Endothelial cell (in vitro differentiated cells): ENCODE measurements around the gene EXOSC9. TPM values are rescaled to one million over a fixed set of nuclear protein-coding genes. Genes with fewer than 3 reads are reported as not detected.

Experiments
- DNase-seq: peaks from one replicate; pipeline ENCODE4 v3.0.0; 2021; ENCODE audit warnings: low spot score
- H3K27ac Mint-ChIP-seq: one replicate; pipeline ENCODE4 v1.8.0; 2021; ENCODE audit warnings: mixed read lengths, inconsistent platforms; ENCODE audit not compliant: unreplicated experiment
- H3K27me3 Mint-ChIP-seq: one replicate; pipeline ENCODE4 v1.8.0; 2021; ENCODE audit warnings: mild to moderate bottlenecking, moderate library complexity, mixed read lengths, inconsistent platforms; ENCODE audit not compliant: unreplicated experiment
- H3K36me3 Mint-ChIP-seq: one replicate; pipeline ENCODE4 v1.8.0; 2021; ENCODE audit warnings: mild to moderate bottlenecking, low read depth, mixed read lengths, inconsistent platforms; ENCODE audit not compliant: unreplicated experiment
- H3K4me1 Mint-ChIP-seq: one replicate; pipeline ENCODE4 v1.8.0; 2021; ENCODE audit warnings: mild to moderate bottlenecking, mixed read lengths, inconsistent platforms; ENCODE audit not compliant: unreplicated experiment
- H3K4me3 Mint-ChIP-seq: one replicate; pipeline ENCODE4 v1.8.0; 2021; ENCODE audit warnings: mild to moderate bottlenecking, mixed read lengths, inconsistent platforms; ENCODE audit not compliant: unreplicated experiment
- H3K9me3 Mint-ChIP-seq: one replicate; pipeline ENCODE4 v1.8.0; 2021; ENCODE audit warnings: mixed read lengths, inconsistent platforms; ENCODE audit not compliant: unreplicated experiment
- total RNA-seq: library from RNA; stranded (reverse); fragmentation: NEBNext Ultra II Directional; extraction: Animal tissue kit (Norgen Biotek cat#: 25700); gene quantifications from one replicate; pipeline ENCODE4 v1.2.1, GENCODE V29; 2021; ENCODE audit not compliant: unreplicated experiment
- TF ChIP-seq, protein P1 (sequence below): fragments of 200-600 bp; sonication (generic); IDR thresholded peaks from one replicate; pipeline ENCODE4 v1.5.0; 2021; ENCODE audit warnings: antibody characterized with exemption; ENCODE audit not compliant: unreplicated experiment

Gene EXOSC9
- total RNA-seq, 1 donor from 2014 or later, result 29.3 TPM

DNA sequence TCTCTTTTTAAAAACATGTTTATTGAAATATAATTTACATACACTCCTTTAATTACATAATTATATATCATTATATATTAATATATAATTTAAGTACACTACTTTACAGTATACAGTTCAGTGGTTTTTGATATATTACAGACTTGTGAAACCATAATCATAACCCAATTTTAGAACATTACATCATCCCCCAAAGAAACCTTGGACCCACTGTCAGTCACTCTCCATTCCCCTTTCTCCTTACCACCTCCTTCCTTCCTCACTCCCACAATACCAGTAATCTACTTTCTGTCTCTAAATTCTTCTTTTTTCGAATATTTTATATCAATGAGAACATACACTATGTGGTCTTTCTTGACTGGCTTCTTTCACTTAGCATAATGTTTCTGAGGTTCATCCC lies 17.9 kb upstream of the EXOSC9 start:
- H3K4me3 Mint-ChIP-seq, result no peak overlapping the region
- H3K9me3 Mint-ChIP-seq, result no peaks in the 10 kb centered on the region
- TF ChIP-seq, protein P1, sequence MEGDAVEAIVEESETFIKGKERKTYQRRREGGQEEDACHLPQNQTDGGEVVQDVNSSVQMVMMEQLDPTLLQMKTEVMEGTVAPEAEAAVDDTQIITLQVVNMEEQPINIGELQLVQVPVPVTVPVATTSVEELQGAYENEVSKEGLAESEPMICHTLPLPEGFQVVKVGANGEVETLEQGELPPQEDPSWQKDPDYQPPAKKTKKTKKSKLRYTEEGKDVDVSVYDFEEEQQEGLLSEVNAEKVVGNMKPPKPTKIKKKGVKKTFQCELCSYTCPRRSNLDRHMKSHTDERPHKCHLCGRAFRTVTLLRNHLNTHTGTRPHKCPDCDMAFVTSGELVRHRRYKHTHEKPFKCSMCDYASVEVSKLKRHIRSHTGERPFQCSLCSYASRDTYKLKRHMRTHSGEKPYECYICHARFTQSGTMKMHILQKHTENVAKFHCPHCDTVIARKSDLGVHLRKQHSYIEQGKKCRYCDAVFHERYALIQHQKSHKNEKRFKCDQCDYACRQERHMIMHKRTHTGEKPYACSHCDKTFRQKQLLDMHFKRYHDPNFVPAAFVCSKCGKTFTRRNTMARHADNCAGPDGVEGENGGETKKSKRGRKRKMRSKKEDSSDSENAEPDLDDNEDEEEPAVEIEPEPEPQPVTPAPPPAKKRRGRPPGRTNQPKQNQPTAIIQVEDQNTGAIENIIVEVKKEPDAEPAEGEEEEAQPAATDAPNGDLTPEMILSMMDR, result no peak
- DNase-seq, result no peak
- no peaks in the 10 kb centered on the region for H3K27me3 Mint-ChIP-seq
- H3K36me3 Mint-ChIP-seq, result no peaks in the 10 kb centered on the region
- H3K4me1 Mint-ChIP-seq, result peaks cover 7% of the 10 kb centered on the region
- no peak overlapping the region for H3K27ac Mint-ChIP-seq

DNA sequence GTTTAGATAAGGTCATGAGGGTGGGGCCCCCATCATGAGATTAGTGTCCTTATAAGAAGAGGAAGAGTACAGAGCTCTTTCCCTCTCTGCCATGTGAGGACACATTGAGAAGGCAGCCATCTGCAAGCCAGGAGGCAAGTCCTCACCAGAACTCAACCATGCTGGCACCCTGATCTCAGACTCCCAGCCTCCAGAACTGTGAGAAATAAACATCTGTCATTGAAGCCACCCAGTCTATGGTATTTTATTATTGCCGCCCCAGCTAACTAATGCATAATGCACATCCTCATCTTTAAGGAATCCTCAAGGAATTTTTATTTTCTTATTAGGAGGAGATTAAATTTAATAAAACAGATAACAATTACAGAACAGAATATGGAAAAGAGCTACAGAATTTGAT lies 16.7 kb upstream of the EXOSC9 start:
- no peaks in the 10 kb centered on the region for H3K9me3 Mint-ChIP-seq
- TF ChIP-seq, protein P1, result no peak
- no peak for DNase-seq
- H3K36me3 Mint-ChIP-seq, result no peaks in the 10 kb centered on the region
- peaks cover 10% of the 10 kb centered on the region for H3K4me1 Mint-ChIP-seq
- H3K4me3 Mint-ChIP-seq, result no peak overlapping the region
- H3K27ac Mint-ChIP-seq, result no peak overlapping the region
- no peaks in the 10 kb centered on the region for H3K27me3 Mint-ChIP-seq

DNA sequence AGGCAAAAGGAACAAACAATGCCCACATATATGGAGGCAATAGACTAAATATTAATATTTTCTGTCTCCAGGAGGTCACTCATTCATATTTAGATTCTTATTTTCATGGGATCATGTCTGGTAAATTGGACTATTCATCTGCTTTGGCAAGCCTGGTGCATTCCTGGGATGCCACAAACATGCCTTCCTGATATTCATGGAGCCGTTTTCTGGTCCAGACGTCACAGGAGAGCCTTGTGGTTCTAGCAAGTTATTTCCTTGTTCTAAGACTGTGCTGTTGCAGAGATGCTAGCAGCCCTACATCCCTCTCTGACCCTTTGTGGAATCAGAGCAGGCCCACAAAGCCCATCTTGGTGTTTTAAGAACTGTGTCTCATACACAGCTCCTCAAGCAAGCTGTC lies 16.1 kb upstream of the EXOSC9 start:
- Mint-ChIP-seq H3K27me3 (no peaks in the 10 kb centered on the region), H3K4me3 (no peak overlapping the region), H3K4me1 (peaks cover 11% of the 10 kb centered on the region), H3K36me3 (no peaks in the 10 kb centered on the region), H3K9me3 (no peaks in the 10 kb centered on the region), H3K27ac (no peak overlapping the region)
- no peak for DNase-seq
- TF ChIP-seq, protein P1, result no peak

DNA sequence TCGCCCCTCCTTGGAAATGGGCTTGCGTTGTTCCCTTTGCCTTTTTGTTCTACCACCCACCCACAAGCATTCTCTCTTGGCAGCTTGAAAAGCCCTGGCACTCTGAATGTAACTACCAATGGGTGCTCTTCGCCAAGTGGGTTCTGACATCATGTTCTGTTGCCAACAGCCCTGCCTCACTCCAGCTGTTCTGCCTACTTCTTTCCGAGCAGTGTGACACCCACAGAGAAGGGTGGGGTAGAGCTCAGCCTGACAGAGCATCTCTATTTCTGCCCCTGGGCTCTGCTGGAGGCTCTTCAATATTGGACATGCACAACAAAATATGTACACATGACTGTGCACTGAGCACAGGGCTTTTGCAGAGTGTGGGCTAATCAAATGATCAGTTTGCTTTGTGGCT lies 15.6 kb upstream of the EXOSC9 start:
- no peaks in the 10 kb centered on the region for H3K27me3 Mint-ChIP-seq

DNA sequence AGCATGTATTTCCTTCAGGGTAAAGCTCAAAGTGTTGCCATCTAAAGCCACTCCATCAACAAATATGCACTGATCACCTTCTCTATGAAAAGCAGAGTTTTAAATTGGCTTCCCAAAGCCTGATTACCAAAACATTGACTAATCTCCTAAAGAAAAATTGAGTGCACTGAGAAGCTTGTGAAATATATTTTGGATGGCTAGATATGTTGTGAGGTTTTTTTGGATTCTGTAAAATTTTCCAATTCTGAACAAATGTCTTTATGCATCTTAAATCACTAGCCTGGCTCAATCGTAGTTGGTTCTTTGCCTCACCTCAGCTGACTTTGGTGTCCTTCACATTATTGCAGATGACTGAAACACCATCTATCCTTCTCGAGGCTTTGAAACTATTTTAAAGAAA lies 14.9 kb upstream of the EXOSC9 start:
- TF ChIP-seq, protein P1, result no peak
- no peaks in the 10 kb centered on the region for H3K27me3 Mint-ChIP-seq
- no peak for DNase-seq
- peaks cover 11% of the 10 kb centered on the region for H3K4me1 Mint-ChIP-seq
- no peaks in the 10 kb centered on the region for H3K36me3 Mint-ChIP-seq
- H3K4me3 Mint-ChIP-seq, result no peak overlapping the region
- no peak overlapping the region for H3K27ac Mint-ChIP-seq
- no peaks in the 10 kb centered on the region for H3K9me3 Mint-ChIP-seq

More for the DNA sequence above, 15.6 kb upstream of the EXOSC9 start:
- peaks cover 11% of the 10 kb centered on the region for H3K4me1 Mint-ChIP-seq
- H3K9me3 Mint-ChIP-seq, result no peaks in the 10 kb centered on the region
- no peak overlapping the region for H3K4me3 Mint-ChIP-seq
- TF ChIP-seq, protein P1, result no peak
- no peaks in the 10 kb centered on the region for H3K36me3 Mint-ChIP-seq
- no peak for DNase-seq
- no peak overlapping the region for H3K27ac Mint-ChIP-seq
